Heart left ventricle (tissue), 16 donors: ENCODE results near the gene CAPZA1. TPM values are rescaled to one million over a fixed set of nuclear protein-coding genes. Genes with fewer than 3 reads are reported as not detected.
A peak's percentile ranks its signal among the peaks of the same experiment; 100 is the strongest.

ENCODE experiments used
- ATAC-seq, 4 donors: fragments of 200-7000 bp; cut with Tn5 transposase; one replicate each; pipeline ENCODE4 v1.9.1; 2020 to 2022; ENCODE audit warnings: moderate library complexity in 4 of 4, mild to moderate bottlenecking in 3 of 4, moderate number of reproducible peaks in 1 of 4
- DNase-seq, 5 donors: peaks; one replicate each; pipeline ENCODE4 v3.0.0-alpha.2; 2020
- H3K27ac ChIP-seq, 12 donors: fragments of 200-600 bp; sonication (generic) in 4 of 12; one replicate each; pipeline versions ENCODE4 v1.5.0 to v1.8.0; 2016 to 2022; ENCODE audit warnings: mild to moderate bottlenecking in 2 of 12
- H3K27me3 ChIP-seq, 9 donors: fragments of 200-600 bp; sonication (generic) in 2 of 9; one replicate each; pipeline versions ENCODE4 v1.5.1 to v1.8.0; 2016 to 2022; ENCODE audit warnings: mild to moderate bottlenecking in 3 of 9
- H3K36me3 ChIP-seq, 9 donors: fragments of 200-600 bp; sonication (generic) in 2 of 9; one replicate each; pipeline versions ENCODE4 v1.5.0 to v1.8.0; 2018 to 2022; ENCODE audit warnings: mild to moderate bottlenecking in 2 of 9
- H3K4me1 ChIP-seq, 12 donors: fragments of 200-600 bp; sonication (generic) in 4 of 12; one replicate each; pipeline versions ENCODE4 v1.5.0 to v1.8.0; 2016 to 2022; ENCODE audit warnings: mild to moderate bottlenecking in 3 of 12
- H3K4me3 ChIP-seq, 12 donors: fragments of 200-600 bp; sonication (generic) in 4 of 12; one replicate each; pipeline versions ENCODE4 v1.5.0 to v1.8.0; 2017 to 2022; ENCODE audit warnings: mild to moderate bottlenecking in 9 of 12, moderate library complexity in 4 of 12
- H3K9me3 ChIP-seq, 12 donors: fragments of 200-600 bp; sonication (generic) in 4 of 12; one replicate each; pipeline versions ENCODE4 v1.5.0 to v1.8.0; 2016 to 2022; ENCODE audit warnings: mild to moderate bottlenecking in 1 of 12
- CTCF ChIP-seq, 12 donors: fragments of 200-600 bp; sonication (generic) in 4 of 12; IDR thresholded peaks; one replicate each; pipeline versions ENCODE4 v1.5.0 to v1.8.0; 2018 to 2022; ENCODE audit warnings: antibody characterized with exemption in 12 of 12, mild to moderate bottlenecking in 5 of 12
- POLR2A ChIP-seq, 2 donors: fragments of 450-650 bp; IDR thresholded peaks; one replicate each; pipeline ENCODE4 v1.6.1; 2017; ENCODE audit warnings: antibody characterized with exemption in 2 of 2, mild to moderate bottlenecking in 2 of 2, moderate library complexity in 2 of 2
- WGBS, 4 donors: extraction: QIAGEN DNeasy Blood & Tissue Kit in 2 of 4; methylation state at CpG; one replicate each; pipeline versions ENCODE4 v1.1.5 to v1.1.7; 2013 to 2018; 5-methylcytosine and 5-hydroxymethylcytosine counted together
- intact Hi-C, 10 donors: fragments of 100-400 bp; cut with DNase I; formaldehyde crosslinking; loops; one replicate each; pipeline versions ENCODE4 v1.11.1 to v1.14.2; 2022
- polyA plus RNA-seq, 2 donors: library from polyadenylated mRNA; stranded (reverse); fragments of 200-250 nt; gene quantifications; one replicate each; pipeline ENCODE4 v1.2.3, GENCODE V29; 2013
- total RNA-seq, 9 donors: library from RNA; depleted of rRNA in 2 of 9; stranded (reverse); fragments of >200 nt in 2 of 9; fragmentation: NEBNext Ultra II Directional in 3 of 9; extraction: Animal tissue kit (Norgen Biotek cat#: 25700) in 3 of 9; gene quantifications; one replicate each; pipeline versions ENCODE4 v1.1.0 to v1.2.4, GENCODE V29; 2016 to 2023
- donor health status: ischemic (EF 13 %, LVEDD 7.1; RV severe dilation, severe dysfunction).
- donor health status: healthy with polysubstance abuse.
- donor health status: DM: no; HTN: yes; CAD: no.
- donor health status: DM: no; HTN: no; CAD: no.
- donor health status: ischemic (EF 25% LVEDD 6.9; RV normal size, moderate dysfunction).
- donor health status: ischemic (EF 25% LVEDD 5.7; RV mildly dilated, moderate dysfunction).
- donor health status: healthy.
- donor health status: DM: yes; HTN: yes; CAD: no.
- donor health status: ischemic (EF 35%, LVEDD 5.7; RV mildly dilated, moderate dysfunction).
- donor health status: nonischemic (EF 11% LVEDD 7.7; RV severe dilation, severe dysfunction).
- donor health status: DM: yes; HTN: yes; CAD: no.
- donor health status: PGD.
- donor health status: ischemic (EF 29% LVEDD 5.4; RV normal size, mild dysfunction).
- donor health status: nonischemic (EF 23%, LVEDD 6.1; RV moderate dilation, normal function).

CAPZA1 gene
- total and polyA plus RNA-seq, 11 donors: 17.0 to 98.4 (median 32.6) TPM

- WGBS, 4 donors: 83 to 96% (median 93%) methylated on average over 6 of the region's 6 CpGs
- no peak for TF ChIP-seq CTCF (IDR thresholded peaks at IDR 0.05)
- TF ChIP-seq POLR2A (IDR thresholded peaks at IDR 0.05): no peak
- H3K4me3 ChIP-seq: no peak overlapping the region
- no peak overlapping the region for H3K27ac ChIP-seq
- peaks cover 0 to 21% (median 14%) of the 10 kb centered on the region in 12 donors for H3K4me1 ChIP-seq
- no peaks in the 10 kb centered on the region for H3K27me3 ChIP-seq
- intact Hi-C loops: loop anchor here in 1 of 10 donors (2.0 kb wide), 1 partner anchor 15 kb away; no protein-coding TSS in a partner anchor
- no peaks in the 10 kb centered on the region for H3K9me3 ChIP-seq
- H3K36me3 ChIP-seq: peaks cover 0 to 96% (median 92%) of the 10 kb centered on the region in 9 donors
- ATAC-seq (no peak), DNase-seq (no peak)
Observed at GRCh38 chr1:112693821-112694220, 74.2 kb downstream of the CAPZA1 start.

GRCh38 chr1:112694363-112694929, 74.8 kb downstream of the CAPZA1 start:
- Histone ChIP-seq H3K36me3 (peaks cover 0 to 100% (median 96%) of the 10 kb centered on the region in 9 donors), H3K4me1 (peaks cover 0 to 26% (median 20%) of the 10 kb centered on the region in 12 donors), H3K9me3 (no peaks in the 10 kb centered on the region), H3K27ac (no peak overlapping the region), H3K4me3 (no peak overlapping the region), H3K27me3 (no peaks in the 10 kb centered on the region)
- ATAC-seq: no peak
- WGBS, 4 donors: 88 to 92% (median 90%) methylated on average over 12 to 15 of the region's 15 CpGs
- TF ChIP-seq POLR2A (IDR thresholded peaks at IDR 0.05): no peak
- TF ChIP-seq CTCF (IDR thresholded peaks at IDR 0.05): no peak
- intact Hi-C loops: no loop called here
- DNase-seq: no peak

GRCh38 chr1:112695276-112695675, 75.6 kb downstream of the CAPZA1 start:
- ATAC-seq (no peak), DNase-seq (no peak)
- 97 to 99% (median 98%) methylated on average over 7 to 9 of the region's 9 CpGs for WGBS, 4 donors
- Histone ChIP-seq H3K4me1 (peaks cover 6 to 35% (median 28%) of the 10 kb centered on the region in 12 donors), H3K27me3 (no peaks in the 10 kb centered on the region), H3K27ac (no peak overlapping the region), H3K9me3 (no peaks in the 10 kb centered on the region), H3K36me3 (peaks cover 0 to 100% (median 95%) of the 10 kb centered on the region in 9 donors), H3K4me3 (no peak overlapping the region)
- TF ChIP-seq POLR2A (IDR thresholded peaks at IDR 0.05) (no peak), CTCF (IDR thresholded peaks at IDR 0.05) (no peak)
- intact Hi-C loops: no loop called here

GRCh38 chr1:112696578-112697314, 77.1 kb downstream of the CAPZA1 start:
- Histone ChIP-seq H3K27me3 (no peaks in the 10 kb centered on the region), H3K36me3 (peaks cover 0 to 97% (median 89%) of the 10 kb centered on the region in 9 donors), H3K27ac (peak overlapping the region in 3 of 12 donors; percentile 94 to 100 (median 96)), H3K9me3 (no peaks in the 10 kb centered on the region), H3K4me1 (peaks cover 14 to 49% (median 42%) of the 10 kb centered on the region in 12 donors), H3K4me3 (no peak overlapping the region)
- TF ChIP-seq CTCF (IDR thresholded peaks at IDR 0.05): no peak
- TF ChIP-seq POLR2A (IDR thresholded peaks at IDR 0.05): no peak
- intact Hi-C loops: no loop called here
- DNase-seq (no peak), ATAC-seq (no peak)
- 83 to 93% (median 92%) methylated on average over 3 to 7 of the region's 7 CpGs for WGBS, 4 donors
